ENCODE results near the gene CACNA2D2.

CACNA2D2 gene

DNA sequence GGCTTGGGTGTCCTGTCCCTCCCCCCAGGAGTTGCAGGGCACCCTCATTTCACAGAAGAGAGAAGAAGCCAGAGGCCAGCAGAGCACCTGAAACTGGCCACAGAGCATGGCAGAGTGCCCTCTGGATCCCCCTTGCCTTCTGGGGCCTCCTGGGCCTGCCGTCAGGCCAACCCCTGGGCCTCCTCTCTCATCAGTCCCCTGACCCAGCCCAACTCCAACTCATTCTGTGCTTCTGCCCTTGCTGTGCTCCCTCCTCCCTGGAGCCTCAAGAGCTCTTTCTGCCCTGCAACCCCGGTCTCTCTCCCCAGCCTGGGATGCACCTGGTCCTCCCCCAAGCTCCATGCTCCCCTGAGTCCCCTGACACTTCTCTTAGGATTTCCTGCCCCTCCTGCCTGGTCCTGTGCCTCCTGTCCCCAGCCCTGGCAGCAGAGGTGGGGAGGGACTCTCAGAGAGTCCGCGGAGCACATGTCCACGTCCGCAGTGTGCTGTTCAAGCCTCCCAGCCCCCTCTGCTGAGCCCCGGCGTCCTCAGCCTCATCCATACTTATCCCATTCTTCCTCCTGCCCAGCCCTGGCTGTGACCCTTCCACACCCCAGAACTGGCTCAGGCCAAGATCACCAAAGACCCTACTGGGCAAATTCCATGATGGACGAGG, 30.5 kb upstream of the CACNA2D2 start:
- H3K27ac ChIP-seq: no peak overlapping the region
- TF ChIP-seq ZFX (IDR thresholded peaks at IDR 0.05): no peak
- TF ChIP-seq, protein P1, sequence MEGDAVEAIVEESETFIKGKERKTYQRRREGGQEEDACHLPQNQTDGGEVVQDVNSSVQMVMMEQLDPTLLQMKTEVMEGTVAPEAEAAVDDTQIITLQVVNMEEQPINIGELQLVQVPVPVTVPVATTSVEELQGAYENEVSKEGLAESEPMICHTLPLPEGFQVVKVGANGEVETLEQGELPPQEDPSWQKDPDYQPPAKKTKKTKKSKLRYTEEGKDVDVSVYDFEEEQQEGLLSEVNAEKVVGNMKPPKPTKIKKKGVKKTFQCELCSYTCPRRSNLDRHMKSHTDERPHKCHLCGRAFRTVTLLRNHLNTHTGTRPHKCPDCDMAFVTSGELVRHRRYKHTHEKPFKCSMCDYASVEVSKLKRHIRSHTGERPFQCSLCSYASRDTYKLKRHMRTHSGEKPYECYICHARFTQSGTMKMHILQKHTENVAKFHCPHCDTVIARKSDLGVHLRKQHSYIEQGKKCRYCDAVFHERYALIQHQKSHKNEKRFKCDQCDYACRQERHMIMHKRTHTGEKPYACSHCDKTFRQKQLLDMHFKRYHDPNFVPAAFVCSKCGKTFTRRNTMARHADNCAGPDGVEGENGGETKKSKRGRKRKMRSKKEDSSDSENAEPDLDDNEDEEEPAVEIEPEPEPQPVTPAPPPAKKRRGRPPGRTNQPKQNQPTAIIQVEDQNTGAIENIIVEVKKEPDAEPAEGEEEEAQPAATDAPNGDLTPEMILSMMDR (conservative IDR thresholded peaks at IDR 0.05): no peak

DNA sequence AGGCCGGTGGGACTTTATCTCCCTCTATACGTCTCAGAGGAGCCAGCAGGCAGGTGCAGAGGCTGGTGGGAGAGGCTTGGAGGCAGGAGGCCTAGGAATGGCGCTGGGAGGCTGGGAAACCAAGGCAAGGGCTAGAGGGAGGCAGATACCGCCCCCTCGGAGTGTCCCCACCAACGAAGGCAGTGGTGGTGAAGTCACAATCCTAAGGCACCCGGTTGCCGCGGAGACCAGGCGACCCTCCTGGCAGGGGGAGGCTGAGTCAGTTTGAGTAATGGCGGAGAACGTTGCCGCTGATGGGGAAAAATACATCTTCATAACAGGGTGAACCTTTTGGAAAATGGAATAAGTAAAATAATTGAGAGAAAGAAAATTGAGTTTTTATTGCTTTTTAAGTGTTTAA, 29.9 kb upstream of the CACNA2D2 start:
- H3K27ac ChIP-seq: no peak overlapping the region
- TF ChIP-seq, protein P1 (conservative IDR thresholded peaks at IDR 0.05): no peak
- no peak for TF ChIP-seq ZFX (IDR thresholded peaks at IDR 0.05)

DNA sequence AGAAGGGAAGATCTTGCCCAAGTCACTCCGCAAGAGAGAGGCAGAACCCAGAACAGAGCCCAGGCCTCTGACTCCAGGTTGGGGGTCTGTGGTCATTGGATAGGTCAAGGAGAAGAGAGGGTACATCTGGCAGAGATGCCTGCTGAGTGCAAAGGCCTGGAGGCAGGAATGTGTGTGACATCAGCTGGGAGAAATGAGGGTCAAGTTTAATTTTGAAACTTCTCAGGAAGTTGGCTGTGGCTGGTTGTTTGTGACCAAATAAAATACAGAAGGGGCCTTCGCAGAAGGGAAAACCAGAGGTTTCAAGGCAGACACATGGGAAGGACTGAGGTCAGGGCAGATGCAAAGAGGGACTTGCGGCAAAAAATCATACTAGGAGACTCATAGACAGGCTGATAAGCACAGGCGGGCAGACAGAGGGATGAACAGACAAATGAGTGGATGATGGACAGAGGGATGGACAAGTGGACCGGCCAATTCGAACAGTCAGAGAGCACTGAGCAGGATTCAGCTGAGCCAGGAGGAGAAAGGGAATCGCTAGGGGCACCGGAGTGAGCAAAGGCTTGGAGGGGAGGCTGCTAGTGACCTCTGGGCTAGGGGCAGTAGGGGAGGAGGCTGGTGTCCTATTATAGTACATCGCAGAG, 28.8 kb upstream of the CACNA2D2 start:
- H3K27ac ChIP-seq: no peak overlapping the region
- no peak for TF ChIP-seq ZFX (IDR thresholded peaks at IDR 0.05)
- TF ChIP-seq, protein P1 (conservative IDR thresholded peaks at IDR 0.05): no peak

DNA sequence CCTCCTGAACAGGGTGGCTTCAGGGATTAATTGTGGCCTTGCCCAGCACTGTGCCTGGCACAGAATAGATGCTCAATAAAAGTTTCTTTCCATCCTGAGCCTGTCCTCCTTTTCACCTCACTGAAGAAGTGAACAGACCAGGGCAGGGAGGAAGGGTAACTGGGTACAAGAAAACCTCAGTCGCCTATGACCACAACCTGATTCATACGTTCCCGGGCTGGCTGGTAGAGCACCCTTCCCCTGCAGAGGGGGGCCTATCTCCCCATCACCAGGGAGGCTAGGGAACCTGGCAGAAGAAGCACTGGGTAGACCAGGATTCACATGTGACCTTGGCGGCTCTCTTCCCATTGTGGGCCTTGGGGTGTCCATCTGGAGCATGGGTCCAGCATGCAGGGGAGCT, 27.8 kb upstream of the CACNA2D2 start:
- TF ChIP-seq ZFX (IDR thresholded peaks at IDR 0.05): no peak
- TF ChIP-seq, protein P1 (conservative IDR thresholded peaks at IDR 0.05): no peak
- no peak overlapping the region for H3K27ac ChIP-seq

DNA sequence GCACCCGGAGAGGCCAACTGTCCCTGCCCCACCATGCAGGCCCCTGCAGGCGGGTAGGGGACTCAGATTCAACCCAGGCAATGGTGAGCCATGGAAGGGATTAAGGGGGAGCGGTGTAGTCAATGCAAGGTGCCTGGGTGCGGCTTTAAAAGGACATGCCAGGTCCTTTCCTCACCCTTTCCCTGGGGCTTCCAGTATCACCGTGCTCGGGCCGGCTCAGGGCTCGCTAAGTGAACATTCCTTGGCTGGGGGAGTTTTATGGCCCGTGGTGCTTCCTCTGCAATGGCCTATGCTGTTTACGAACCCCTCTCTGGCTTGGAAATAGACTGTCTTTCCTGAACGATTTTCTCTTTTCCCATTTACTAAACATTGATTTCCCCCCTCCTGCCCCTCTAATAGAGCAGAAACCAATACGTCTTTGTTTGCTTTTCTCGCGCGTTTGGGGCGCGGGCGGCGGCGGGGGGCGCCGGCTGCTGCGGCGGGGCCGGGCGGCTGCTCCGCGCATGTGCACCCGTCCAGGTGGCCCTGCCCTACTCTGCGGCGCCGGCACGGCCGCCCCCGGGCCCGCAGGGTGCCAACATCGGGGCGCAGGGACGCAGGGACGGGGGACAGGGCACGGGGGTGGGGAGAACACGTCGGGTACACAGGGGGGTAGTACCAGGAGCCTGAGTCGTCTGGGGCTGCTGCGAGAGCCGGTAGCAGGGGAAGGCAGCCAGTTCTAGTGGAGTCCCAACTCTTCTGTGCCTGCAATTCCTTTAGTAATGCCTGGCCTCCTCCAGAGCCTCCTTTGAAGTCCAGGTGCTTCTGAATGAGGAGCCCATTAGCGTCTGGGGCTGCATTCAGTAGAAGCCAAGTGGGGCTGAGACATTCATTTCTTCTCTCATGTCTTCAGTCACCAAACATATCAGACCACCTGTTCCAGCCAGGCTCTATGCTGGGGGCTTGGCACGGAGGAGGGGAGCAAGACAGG, 26.9 kb upstream of the CACNA2D2 start:
- TF ChIP-seq, protein P1 (conservative IDR thresholded peaks at IDR 0.05): no peak
- TF ChIP-seq ZFX (IDR thresholded peaks at IDR 0.05): no peak
- H3K27ac ChIP-seq: no peak overlapping the region

DNA sequence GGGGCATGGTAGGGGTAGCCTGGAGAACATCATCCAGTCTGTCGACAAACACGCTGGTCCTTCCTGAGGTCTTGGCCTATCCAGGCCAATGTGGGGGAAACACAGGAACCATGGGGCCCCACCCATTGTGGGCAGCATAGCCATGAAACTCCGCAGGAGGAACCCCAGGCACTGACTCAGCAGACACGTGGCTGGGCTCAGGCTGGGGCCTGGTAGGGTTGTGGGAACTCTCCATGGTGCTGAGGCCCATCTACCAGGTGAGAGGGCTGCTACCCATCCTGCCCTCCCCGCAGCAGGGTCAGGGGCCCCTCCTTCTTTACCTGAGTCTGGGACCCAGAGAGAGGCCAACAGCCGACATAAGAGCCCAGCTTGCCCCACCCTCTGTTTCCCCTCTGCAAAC, 22.6 kb upstream of the CACNA2D2 start:
- H3K27ac ChIP-seq: no peak overlapping the region
- no peak for TF ChIP-seq ZFX (IDR thresholded peaks at IDR 0.05)
- TF ChIP-seq, protein P1 (conservative IDR thresholded peaks at IDR 0.05): no peak
